Endodermal cell (in vitro differentiated cells): Measurements from ENCODE around the gene HLA-B. TPM values are rescaled to one million over a fixed set of nuclear protein-coding genes. Genes with fewer than 3 reads are reported as not detected.
"Not testable (repeated sequence)": the region's sequence is repeated elsewhere in the genome, so short reads cannot be mapped to it uniquely, and the experiment has no call there.

Source experiments
- DNase-seq: peaks from one replicate; pipeline ENCODE4 v3.0.0-alpha.2; 2017
- H3K27ac ChIP-seq: 2 replicates; pipeline ENCODE4 v1.5.1; 2013; ENCODE audit warnings: mild to moderate bottlenecking, low read depth, low read length, moderate library complexity
- H3K27me3 ChIP-seq: 2 replicates; pipeline ENCODE4 v1.6.1; 2013; ENCODE audit warnings: mild to moderate bottlenecking, low read length, moderate library complexity; ENCODE audit not compliant: insufficient read depth, control insufficient read depth, poor library complexity, severe bottlenecking
- H3K36me3 ChIP-seq: 2 replicates; pipeline ENCODE4 v1.7.0; 2013; ENCODE audit warnings: mild to moderate bottlenecking, low read length, moderate library complexity; ENCODE audit not compliant: control insufficient read depth, insufficient read depth
- H3K4me1 ChIP-seq: one replicate; pipeline ENCODE4 v1.7.0; 2013; ENCODE audit warnings: low read length; ENCODE audit not compliant: control insufficient read depth, insufficient read depth
- H3K4me3 ChIP-seq: 2 replicates; pipeline ENCODE4 v1.5.1; 2013; ENCODE audit warnings: mild to moderate bottlenecking, low read length, moderate library complexity
- H3K9ac ChIP-seq: 2 replicates; pipeline ENCODE4 v1.6.1; 2013; ENCODE audit warnings: mild to moderate bottlenecking, low read length, moderate library complexity; ENCODE audit not compliant: poor library complexity, severe bottlenecking; ENCODE audit errors: extremely low read depth
- H3K9me3 ChIP-seq: 2 replicates; pipeline ENCODE4 v1.6.1; 2013; ENCODE audit warnings: mild to moderate bottlenecking, low read length, moderate library complexity; ENCODE audit not compliant: control insufficient read depth
- H3K27ac Mint-ChIP-seq: 2 replicates; pipeline ENCODE4 v1.8.0; 2020; ENCODE audit warnings: mixed read lengths
- H3K27me3 Mint-ChIP-seq: 2 replicates; pipeline ENCODE4 v1.8.0; 2021; ENCODE audit warnings: mild to moderate bottlenecking, mixed read lengths; ENCODE audit not compliant: insufficient read depth
- H3K36me3 Mint-ChIP-seq: 2 replicates; pipeline ENCODE4 v1.8.0; 2020; ENCODE audit warnings: low read depth, mixed read lengths
- H3K4me1 Mint-ChIP-seq: 2 replicates; pipeline ENCODE4 v1.8.0; 2020; ENCODE audit warnings: mixed read lengths
- H3K4me3 Mint-ChIP-seq: 2 replicates; pipeline ENCODE4 v1.8.0; 2020; ENCODE audit warnings: mild to moderate bottlenecking, moderate library complexity, mixed read lengths
- H3K9me3 Mint-ChIP-seq: 2 replicates; pipeline ENCODE4 v1.8.0; 2020; ENCODE audit warnings: mild to moderate bottlenecking, mixed read lengths
- CTCF ChIP-seq: fragments of 200-600 bp; sonication (generic); conservative IDR thresholded peaks from 2 replicates; pipeline ENCODE4 v1.5.0; 2021; ENCODE audit warnings: antibody characterized with exemption, mild to moderate bottlenecking
- WGBS, 2 experiments: methylation state at CpG; one replicate each; pipeline versions ENCODE4 v1.1.5 to v1.1.7; 2013; ENCODE audit warnings: missing lambda C conversion rate in 2 of 2, mixed read lengths in 1 of 2; ENCODE audit not compliant: insufficient coverage in 1 of 2, insufficient read length in 1 of 2; 5-methylcytosine and 5-hydroxymethylcytosine counted together
- total RNA-seq, 2 donors: library from RNA; stranded (reverse); fragmentation: NEBNext Ultra II Directional in 1 of 2; extraction: Animal tissue kit (Norgen Biotek cat#: 25700) in 1 of 2; gene quantifications; 2 replicates in 1 of 2; 3 replicates in 1 of 2; pipeline ENCODE4 v1.2.1, GENCODE V29; 2021

The HLA-B gene
- total RNA-seq, 2 donors from 2014 or later, result 194 to 1,067 TPM

GRCh38 chr6:31397901-31398525, 41.0 kb upstream of the HLA-B start:
- Mint-ChIP-seq H3K27me3 (peaks cover 35% of the 10 kb centered on the region), H3K9me3 (peaks cover 26% of the 10 kb centered on the region), H3K36me3 (peaks cover 5% of the 10 kb centered on the region), H3K4me3 (no peak overlapping the region), H3K4me1 (peaks cover 22% of the 10 kb centered on the region), H3K27ac (no peak overlapping the region)
- Histone ChIP-seq H3K4me3 (peak overlapping the region; percentile 60), H3K27ac (no peak overlapping the region), H3K27me3 (peaks cover 36% of the 10 kb centered on the region), H3K9me3 (peaks cover 33% of the 10 kb centered on the region), H3K9ac (no peak overlapping the region), H3K4me1 (no peaks in the 10 kb centered on the region), H3K36me3 (no peaks in the 10 kb centered on the region)
- no peak for TF ChIP-seq CTCF
- DNase-seq, result no peak
- 72 to 80% methylated on average over 8 to 10 of the region's 10 CpGs for WGBS, 2 experiments

GRCh38 chr6:31397153-31397499, 40.1 kb upstream of the HLA-B start:
- not testable (repeated sequence) for H3K4me1 ChIP-seq, H3K36me3 ChIP-seq, H3K27ac Mint-ChIP-seq, H3K36me3 Mint-ChIP-seq, H3K4me3 Mint-ChIP-seq, DNase-seq, H3K9ac ChIP-seq, H3K27ac ChIP-seq
- peaks cover 26% of the 10 kb centered on the region for H3K9me3 Mint-ChIP-seq
- peaks cover 33% of the 10 kb centered on the region for H3K9me3 ChIP-seq
- peak overlapping the region; percentile 49 for H3K4me3 ChIP-seq
- peaks cover 15% of the 10 kb centered on the region for H3K4me1 Mint-ChIP-seq
- WGBS, 2 experiments, result 27 to 42% methylated on average over 6 to 8 of the region's 8 CpGs
- peaks cover 27% of the 10 kb centered on the region for H3K27me3 ChIP-seq
- H3K27me3 Mint-ChIP-seq, result peaks cover 26% of the 10 kb centered on the region

GRCh38 chr6:31396422-31397152, 39.6 kb upstream of the HLA-B start:
- peak; percentile 94 for DNase-seq
- Mint-ChIP-seq H3K27ac (no peak overlapping the region), H3K36me3 (peaks cover 5% of the 10 kb centered on the region), H3K27me3 (peaks cover 21% of the 10 kb centered on the region), H3K9me3 (peaks cover 26% of the 10 kb centered on the region), H3K4me1 (peaks cover 15% of the 10 kb centered on the region), H3K4me3 (no peak overlapping the region)
- no peak overlapping the region for H3K27ac ChIP-seq
- H3K36me3 ChIP-seq, result no peaks in the 10 kb centered on the region
- H3K27me3 ChIP-seq, result peaks cover 22% of the 10 kb centered on the region
- WGBS, 2 experiments, result 26 to 60% methylated on average over 4 to 11 of the region's 11 CpGs
- peaks cover 33% of the 10 kb centered on the region for H3K9me3 ChIP-seq
- TF ChIP-seq CTCF, result peak; percentile 79
- H3K4me1 ChIP-seq, result no peaks in the 10 kb centered on the region
- H3K9ac ChIP-seq, result no peak overlapping the region
- peak overlapping the region; percentile 49 for H3K4me3 ChIP-seq
